Keratinocyte (primary cell): Measurements from ENCODE around the gene SMLR1. TPM values are rescaled to one million over a fixed set of nuclear protein-coding genes. Genes with fewer than 3 reads are reported as not detected.

ENCODE experiments used
- DNase-seq: peaks from one replicate; pipeline ENCODE4 v3.0.0-alpha.2; 2011; ENCODE audit warnings: low read depth, missing footprints, low spot score
- FAIRE-seq: peaks from 2 replicates; lab custom pipeline; 2011; peaks lifted over from hg19 to GRCh38; lab: Jason Lieb, UNC
- H2AFZ ChIP-seq: 2 replicates; pipeline ENCODE4 v1.6.0; 2012; ENCODE audit warnings: low read length, control low read depth, inconsistent platforms; ENCODE audit not compliant: control insufficient read depth
- H3K27ac ChIP-seq: 2 replicates; pipeline ENCODE4 v1.5.1; 2011; ENCODE audit warnings: low read length; ENCODE audit not compliant: control insufficient read depth, insufficient read depth
- H3K27me3 ChIP-seq: 3 replicates; pipeline ENCODE4 v1.6.0; 2011; ENCODE audit warnings: low read length; ENCODE audit not compliant: control insufficient read depth, insufficient read depth; ENCODE audit errors: extremely low read depth
- H3K36me3 ChIP-seq, 2 experiments: 2 replicates in 1 of 2; 3 replicates in 1 of 2; pipeline ENCODE4 v1.5.1; 2011; ENCODE audit warnings: low read length in 2 of 2, mild to moderate bottlenecking in 1 of 2; ENCODE audit not compliant: control insufficient read depth in 2 of 2, insufficient read depth in 2 of 2; ENCODE audit errors: extremely low read depth in 1 of 2
- H3K4me1 ChIP-seq: 3 replicates; pipeline ENCODE4 v1.5.1; 2011; ENCODE audit warnings: low read length; ENCODE audit not compliant: control insufficient read depth, insufficient read depth; ENCODE audit errors: extremely low read depth
- H3K4me2 ChIP-seq: 3 replicates; pipeline ENCODE4 v1.6.0; 2011; ENCODE audit warnings: low read depth, low read length; ENCODE audit not compliant: control insufficient read depth, insufficient read depth; ENCODE audit errors: extremely low read depth
- H3K4me3 ChIP-seq, 3 experiments: fragments of 200-600 bp in 1 of 3; sonication (generic) in 1 of 3; 2 replicates in 2 of 3; 3 replicates in 1 of 3; pipeline ENCODE4 v1.5.1; 2011 to 2016; ENCODE audit warnings: low read length in 3 of 3, mild to moderate bottlenecking in 3 of 3, control low read depth in 2 of 3, inconsistent platforms in 1 of 3, low read depth in 1 of 3, mixed read lengths in 1 of 3, mixed run types in 1 of 3, moderate library complexity in 1 of 3; ENCODE audit not compliant: control insufficient read depth in 2 of 3, insufficient read depth in 2 of 3; ENCODE audit errors: extremely low read depth in 1 of 3
- H3K79me2 ChIP-seq: 2 replicates; pipeline ENCODE4 v1.6.0; 2012; ENCODE audit warnings: low read length; ENCODE audit not compliant: control insufficient read depth, insufficient read depth
- H3K9ac ChIP-seq: 3 replicates; pipeline ENCODE4 v1.6.0; 2011; ENCODE audit warnings: low read length; ENCODE audit not compliant: control insufficient read depth, insufficient read depth; ENCODE audit errors: extremely low read depth
- H3K9me1 ChIP-seq: 3 replicates; pipeline ENCODE4 v1.6.0; 2011; ENCODE audit warnings: low read length; ENCODE audit not compliant: control insufficient read depth, insufficient read depth; ENCODE audit errors: extremely low read depth
- H3K9me3 ChIP-seq: 2 replicates; pipeline ENCODE4 v1.5.1; 2012; ENCODE audit warnings: low read depth, low read length; ENCODE audit not compliant: control insufficient read depth
- H4K20me1 ChIP-seq: 3 replicates; pipeline ENCODE4 v1.6.0; 2011; ENCODE audit warnings: low read length; ENCODE audit not compliant: control insufficient read depth, insufficient read depth; ENCODE audit errors: extremely low read depth
- EZH2 ChIP-seq: IDR thresholded peaks from one replicate; pipeline ENCODE4 v1.6.1; 2012; ENCODE audit warnings: inconsistent platforms, mild to moderate bottlenecking, low read length, moderate library complexity
- dilution Hi-C: fragments of 300-500 bp; cut with MboI; formaldehyde crosslinking; loops from one replicate; pipeline ENCODE4 v1.7.0; 2020; ENCODE audit warnings: low sequenced_read_pairs; ENCODE audit not compliant: extremely low pct_ligation_motif_present
- polyA minus RNA-seq, 3 experiments: library from RNA; depleted of rRNA, polyadenylated mRNA; stranded (reverse); fragments of >200 nt; gene quantifications; 1 replicate in 1 of 3; 2 replicates in 1 of 3; 3 replicates in 1 of 3; pipeline ENCODE4 v1.2.3, GENCODE V29; 2011
- polyA plus RNA-seq, 5 experiments: library from polyadenylated mRNA; depleted of rRNA in 3 of 5; stranded (reverse) in 3 of 5; stranded (forward) in 1 of 5; unstranded in 1 of 5; fragments of >200 nt; gene quantifications; 1 replicate in 1 of 5; 2 replicates in 3 of 5; 3 replicates in 1 of 5; pipeline versions ENCODE4 v1.2.1 to v1.2.3, GENCODE V29; 2011 to 2012; ENCODE audit warnings: missing spikeins in 2 of 5, low read depth in 1 of 5, low replicate concordance in 1 of 5
- TF ChIP-seq, protein P1 (sequence below), 3 experiments: IDR thresholded peaks in 1 of 3; conservative IDR thresholded peaks in 1 of 3; optimal IDR thresholded peaks in 1 of 3; 2 replicates in 2 of 3; 3 replicates in 1 of 3; pipeline versions ENCODE3 to v1.5.1; 2011; ENCODE audit warnings: low read length in 3 of 3, mild to moderate bottlenecking in 3 of 3, moderate library complexity in 2 of 3, control low read depth in 1 of 3, inconsistent platforms in 1 of 3; ENCODE audit not compliant: insufficient read depth in 2 of 3; ENCODE audit errors: extremely low read depth in 1 of 3

The SMLR1 gene
- polyA plus RNA-seq (not detected in 3 replicates), polyA minus RNA-seq (not detected in 3 replicates)
- not detected for polyA plus RNA-seq (2011; ENCODE audit: low read depth)
- not detected in 2 replicates for polyA plus RNA-seq (2011; cell fraction: cytosol; rRNA removed)
- polyA plus RNA-seq (2011; cell fraction: nucleus; rRNA removed): not detected in 2 replicates
- not detected in 2 replicates for polyA plus RNA-seq (2012; ENCODE audit: low replicate concordance)
- polyA minus RNA-seq (2011; cell fraction: cytosol; rRNA and poly(A)+ RNA removed): not detected
- polyA minus RNA-seq (2011; cell fraction: nucleus; rRNA and poly(A)+ RNA removed): not detected in 2 replicates

DNA sequence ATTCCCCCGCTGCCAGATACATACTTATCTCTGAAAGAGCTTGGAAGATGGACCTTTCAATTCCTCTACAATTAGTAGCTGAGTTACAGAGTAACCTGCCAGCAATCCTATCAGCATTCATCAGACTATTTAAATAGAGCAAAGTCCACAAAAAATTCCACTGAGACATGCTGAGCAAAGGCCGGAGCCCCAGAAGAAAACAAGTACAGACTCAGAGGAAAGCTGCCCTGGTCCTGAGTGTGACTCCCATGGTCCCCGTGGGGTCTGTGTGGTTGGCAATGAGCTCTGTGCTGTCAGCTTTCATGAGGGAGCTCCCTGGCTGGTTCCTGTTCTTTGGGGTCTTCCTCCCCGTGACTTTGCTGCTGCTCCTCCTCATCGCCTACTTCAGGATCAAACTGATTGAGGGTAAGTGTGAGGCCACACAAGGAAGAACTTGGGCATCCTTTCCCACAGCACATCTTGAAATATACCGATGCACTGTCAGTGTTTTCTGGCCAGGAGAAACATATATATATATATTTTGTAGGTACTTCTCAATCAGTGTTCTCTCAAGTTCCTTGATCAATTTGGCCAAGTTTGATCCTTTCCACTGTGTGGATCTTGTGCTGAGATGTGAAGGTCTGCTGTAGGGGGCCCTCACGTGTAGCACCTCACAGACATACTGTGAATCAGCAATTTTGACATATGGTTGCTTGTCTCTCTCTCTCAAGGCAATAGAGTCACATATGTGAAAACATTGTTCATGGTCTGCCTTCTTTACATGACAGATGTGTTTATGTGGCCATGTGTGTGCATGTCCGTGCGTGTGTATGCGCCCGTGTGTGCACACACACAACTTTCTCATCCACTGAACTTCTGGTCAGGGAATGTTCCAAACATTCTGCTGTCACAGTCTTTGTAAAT, at the start of gene SMLR1:
TSS of gene SMLR1 (plus strand) at position 160 of the 903 bp plus-strand sequence. CDS start at position 168, 8 bp downstream.
- no peak within 1 kb of the TSS for H2AFZ ChIP-seq
- H3K4me3 ChIP-seq: no peak within 1 kb of the TSS
- H3K4me1 ChIP-seq: no peaks in the 10 kb centered on the region
- no peaks in the 10 kb centered on the region for H4K20me1 ChIP-seq
- no peak within 1 kb of the TSS for H3K9ac ChIP-seq
- no peak for DNase-seq
- H3K9me1 ChIP-seq: no peaks in the 10 kb centered on the region
- peaks cover 3% of the 10 kb centered on the region for H3K27me3 ChIP-seq
- H3K9me3 ChIP-seq: no peaks in the 10 kb centered on the region
- dilution Hi-C loops: no loop called here
- FAIRE-seq: no peak
- no peaks in the 10 kb centered on the region for H3K36me3 ChIP-seq
- H3K79me2 ChIP-seq: no peaks in the 10 kb centered on the region
- no peak within 1 kb of the TSS for H3K27ac ChIP-seq
- H3K4me2 ChIP-seq: no peak within 1 kb of the TSS
- TF ChIP-seq EZH2: no peak
- TF ChIP-seq, protein P1, sequence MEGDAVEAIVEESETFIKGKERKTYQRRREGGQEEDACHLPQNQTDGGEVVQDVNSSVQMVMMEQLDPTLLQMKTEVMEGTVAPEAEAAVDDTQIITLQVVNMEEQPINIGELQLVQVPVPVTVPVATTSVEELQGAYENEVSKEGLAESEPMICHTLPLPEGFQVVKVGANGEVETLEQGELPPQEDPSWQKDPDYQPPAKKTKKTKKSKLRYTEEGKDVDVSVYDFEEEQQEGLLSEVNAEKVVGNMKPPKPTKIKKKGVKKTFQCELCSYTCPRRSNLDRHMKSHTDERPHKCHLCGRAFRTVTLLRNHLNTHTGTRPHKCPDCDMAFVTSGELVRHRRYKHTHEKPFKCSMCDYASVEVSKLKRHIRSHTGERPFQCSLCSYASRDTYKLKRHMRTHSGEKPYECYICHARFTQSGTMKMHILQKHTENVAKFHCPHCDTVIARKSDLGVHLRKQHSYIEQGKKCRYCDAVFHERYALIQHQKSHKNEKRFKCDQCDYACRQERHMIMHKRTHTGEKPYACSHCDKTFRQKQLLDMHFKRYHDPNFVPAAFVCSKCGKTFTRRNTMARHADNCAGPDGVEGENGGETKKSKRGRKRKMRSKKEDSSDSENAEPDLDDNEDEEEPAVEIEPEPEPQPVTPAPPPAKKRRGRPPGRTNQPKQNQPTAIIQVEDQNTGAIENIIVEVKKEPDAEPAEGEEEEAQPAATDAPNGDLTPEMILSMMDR (optimal IDR thresholded peaks at IDR 0.05 in 1 of 3, IDR thresholded peaks at IDR 0.05 in 1 of 3, conservative IDR thresholded peaks at IDR 0.05 in 1 of 3; ENCODE audit: extremely low read depth in 1 of 3, insufficient read depth in 2 of 3, low read length in 3 of 3): no peak

- Histone ChIP-seq H3K4me3 (no peak overlapping the region), H3K9me3 (no peaks in the 10 kb centered on the region), H3K9ac (no peak overlapping the region), H3K9me1 (no peaks in the 10 kb centered on the region), H3K4me2 (no peak overlapping the region), H3K36me3 (no peaks in the 10 kb centered on the region), H3K4me1 (no peaks in the 10 kb centered on the region), H3K79me2 (no peaks in the 10 kb centered on the region), H4K20me1 (no peaks in the 10 kb centered on the region), H3K27ac (no peak overlapping the region), H2AFZ (no peak overlapping the region), H3K27me3 (no peaks in the 10 kb centered on the region)
- FAIRE-seq (no peak), DNase-seq (no peak)
- TF ChIP-seq, protein P1 (optimal IDR thresholded peaks at IDR 0.05 in 1 of 3, IDR thresholded peaks at IDR 0.05 in 1 of 3, conservative IDR thresholded peaks at IDR 0.05 in 1 of 3; ENCODE audit: extremely low read depth in 1 of 3, insufficient read depth in 2 of 3, low read length in 3 of 3): no peak
- TF ChIP-seq EZH2: no peak
- dilution Hi-C loops: no loop called here
Measured at GRCh38 chr6:130778946-130779657, 48.1 kb upstream of the SMLR1 start.
